HEK293 (cell line): ENCODE results near the gene MOGAT3.

Experiments
- SP3 ChIP-seq: fragments of 450-650 bp; formaldehyde crosslinking; IDR thresholded peaks from 2 replicates; pipeline ENCODE4 v1.5.1; 2016; ENCODE audit warnings: missing biosample characterization, missing genetic modification characterization
- ZEB2 ChIP-seq: fragments of 450-650 bp; formaldehyde crosslinking; IDR thresholded peaks from 2 replicates; pipeline ENCODE4 v1.5.1; 2016; ENCODE audit warnings: missing biosample characterization, missing genetic modification characterization
- ZFP41 ChIP-seq: fragments of 450-650 bp; formaldehyde crosslinking; IDR thresholded peaks from 2 replicates; pipeline ENCODE4 v1.5.1; 2016; ENCODE audit warnings: missing biosample characterization, missing genetic modification characterization, borderline replicate concordance
- ZNF24 ChIP-seq: fragments of 450-650 bp; formaldehyde crosslinking; IDR thresholded peaks from 2 replicates; pipeline ENCODE4 v1.5.1; 2016; ENCODE audit warnings: missing biosample characterization, missing genetic modification characterization
- ZNF768 ChIP-seq: fragments of 450-650 bp; formaldehyde crosslinking; IDR thresholded peaks from 2 replicates; pipeline ENCODE4 v1.5.1; 2018; ENCODE audit warnings: missing biosample characterization, mild to moderate bottlenecking, missing genetic modification characterization
- TF ChIP-seq, protein P1 (sequence below): fragments of 450-650 bp; formaldehyde crosslinking; conservative IDR thresholded peaks from 2 replicates; pipeline ENCODE4 v1.5.1; 2016; ENCODE audit warnings: low read depth, missing biosample characterization, missing genetic modification characterization
- TF ChIP-seq, protein P2 (sequence below): fragments of 450-650 bp; formaldehyde crosslinking; IDR thresholded peaks from 2 replicates; pipeline ENCODE4 v1.5.1; 2016; ENCODE audit warnings: missing biosample characterization, missing genetic modification characterization
- TF ChIP-seq, protein P3 (sequence below): fragments of 450-650 bp; formaldehyde crosslinking; IDR thresholded peaks from 2 replicates; pipeline ENCODE4 v1.5.1; 2016; ENCODE audit warnings: missing biosample characterization, missing genetic modification characterization
- TF ChIP-seq, protein P4 (sequence below): fragments of 450-650 bp; formaldehyde crosslinking; IDR thresholded peaks from 2 replicates; pipeline ENCODE4 v1.5.1; 2016; ENCODE audit warnings: missing biosample characterization, missing genetic modification characterization
- TF ChIP-seq, protein P5 (sequence below): fragments of 450-650 bp; formaldehyde crosslinking; IDR thresholded peaks from 2 replicates; pipeline ENCODE4 v1.5.1; 2016; ENCODE audit warnings: missing biosample characterization, missing genetic modification characterization, low read depth

DNA sequence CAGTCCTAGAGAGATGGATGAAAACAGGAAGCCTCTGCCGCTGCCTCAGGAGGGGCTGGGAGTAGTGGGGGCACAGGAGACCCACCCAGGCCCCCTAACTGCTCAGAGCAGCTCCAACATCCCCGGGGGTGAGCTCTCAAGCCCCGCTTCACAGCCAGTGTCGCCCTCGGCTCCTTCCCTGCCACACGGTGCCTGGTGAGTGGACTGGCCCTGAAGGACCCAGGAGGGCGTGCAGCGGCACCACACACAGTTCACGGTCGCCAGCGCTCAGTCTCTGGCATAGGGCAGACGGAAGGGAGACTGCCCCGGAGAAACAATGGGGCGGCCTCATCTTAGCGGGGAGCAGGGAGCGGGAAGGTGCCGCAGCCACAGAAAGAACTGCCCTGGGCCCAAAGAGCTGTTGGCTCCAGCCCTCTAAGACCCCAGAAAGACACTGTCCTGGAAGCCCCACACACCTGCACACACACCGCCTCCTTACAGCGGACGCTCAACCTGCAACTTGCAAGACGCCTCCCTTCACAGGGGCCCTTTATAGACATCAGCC, 35.5 kb upstream of the MOGAT3 start:
- TF ChIP-seq ZEB2 (tag by site-specific recombination) (no peak), SP3 (tag by site-specific recombination) (no peak), ZFP41 (tag by site-specific recombination) (no peak), ZNF768 (tag by site-specific recombination) (no peak), ZNF24 (tag by site-specific recombination) (no peak)
- TF ChIP-seq, protein P1, sequence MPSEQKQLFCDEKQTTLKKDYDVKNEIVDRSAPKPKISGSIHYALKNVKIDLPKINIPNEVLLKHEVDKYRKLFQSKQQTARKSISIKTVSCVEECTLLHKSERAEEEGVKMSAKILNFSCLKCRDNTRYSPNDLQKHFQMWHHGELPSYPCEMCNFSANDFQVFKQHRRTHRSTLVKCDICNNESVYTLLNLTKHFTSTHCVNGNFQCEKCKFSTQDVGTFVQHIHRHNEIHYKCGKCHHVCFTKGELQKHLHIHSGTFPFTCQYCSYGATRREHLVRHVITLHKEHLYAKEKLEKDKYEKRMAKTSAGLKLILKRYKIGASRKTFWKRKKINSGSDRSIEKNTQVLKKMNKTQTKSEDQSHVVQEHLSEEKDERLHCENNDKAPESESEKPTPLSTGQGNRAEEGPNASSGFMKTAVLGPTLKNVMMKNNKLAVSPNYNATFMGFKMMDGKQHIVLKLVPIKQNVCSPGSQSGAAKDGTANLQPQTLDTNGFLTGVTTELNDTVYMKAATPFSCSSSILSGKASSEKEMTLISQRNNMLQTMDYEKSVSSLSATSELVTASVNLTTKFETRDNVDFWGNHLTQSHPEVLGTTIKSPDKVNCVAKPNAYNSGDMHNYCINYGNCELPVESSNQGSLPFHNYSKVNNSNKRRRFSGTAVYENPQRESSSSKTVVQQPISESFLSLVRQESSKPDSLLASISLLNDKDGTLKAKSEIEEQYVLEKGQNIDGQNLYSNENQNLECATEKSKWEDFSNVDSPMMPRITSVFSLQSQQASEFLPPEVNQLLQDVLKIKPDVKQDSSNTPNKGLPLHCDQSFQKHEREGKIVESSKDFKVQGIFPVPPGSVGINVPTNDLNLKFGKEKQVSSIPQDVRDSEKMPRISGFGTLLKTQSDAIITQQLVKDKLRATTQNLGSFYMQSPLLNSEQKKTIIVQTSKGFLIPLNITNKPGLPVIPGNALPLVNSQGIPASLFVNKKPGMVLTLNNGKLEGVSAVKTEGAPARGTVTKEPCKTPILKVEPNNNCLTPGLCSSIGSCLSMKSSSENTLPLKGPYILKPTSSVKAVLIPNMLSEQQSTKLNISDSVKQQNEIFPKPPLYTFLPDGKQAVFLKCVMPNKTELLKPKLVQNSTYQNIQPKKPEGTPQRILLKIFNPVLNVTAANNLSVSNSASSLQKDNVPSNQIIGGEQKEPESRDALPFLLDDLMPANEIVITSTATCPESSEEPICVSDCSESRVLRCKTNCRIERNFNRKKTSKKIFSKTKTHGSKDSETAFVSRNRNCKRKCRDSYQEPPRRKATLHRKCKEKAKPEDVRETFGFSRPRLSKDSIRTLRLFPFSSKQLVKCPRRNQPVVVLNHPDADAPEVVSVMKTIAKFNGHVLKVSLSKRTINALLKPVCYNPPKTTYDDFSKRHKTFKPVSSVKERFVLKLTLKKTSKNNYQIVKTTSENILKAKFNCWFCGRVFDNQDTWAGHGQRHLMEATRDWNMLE (tag by site-specific recombination), result no peak
- TF ChIP-seq, protein P2, sequence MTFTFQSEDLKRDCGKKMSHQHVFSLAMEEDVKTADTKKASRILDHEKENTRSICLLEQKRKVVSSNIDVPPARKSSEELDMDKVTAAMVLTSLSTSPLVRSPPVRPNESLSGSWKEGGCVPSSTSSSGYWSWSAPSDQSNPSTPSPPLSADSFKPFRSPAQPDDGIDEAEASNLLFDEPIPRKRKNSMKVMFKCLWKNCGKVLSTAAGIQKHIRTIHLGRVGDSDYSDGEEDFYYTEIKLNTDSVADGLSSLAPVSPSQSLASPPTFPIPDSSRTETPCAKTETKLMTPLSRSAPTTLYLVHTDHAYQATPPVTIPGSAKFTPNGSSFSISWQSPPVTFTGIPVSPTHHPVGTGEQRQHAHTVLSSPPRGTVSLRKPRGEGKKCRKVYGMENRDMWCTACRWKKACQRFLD, result no peak
- TF ChIP-seq, protein P3, sequence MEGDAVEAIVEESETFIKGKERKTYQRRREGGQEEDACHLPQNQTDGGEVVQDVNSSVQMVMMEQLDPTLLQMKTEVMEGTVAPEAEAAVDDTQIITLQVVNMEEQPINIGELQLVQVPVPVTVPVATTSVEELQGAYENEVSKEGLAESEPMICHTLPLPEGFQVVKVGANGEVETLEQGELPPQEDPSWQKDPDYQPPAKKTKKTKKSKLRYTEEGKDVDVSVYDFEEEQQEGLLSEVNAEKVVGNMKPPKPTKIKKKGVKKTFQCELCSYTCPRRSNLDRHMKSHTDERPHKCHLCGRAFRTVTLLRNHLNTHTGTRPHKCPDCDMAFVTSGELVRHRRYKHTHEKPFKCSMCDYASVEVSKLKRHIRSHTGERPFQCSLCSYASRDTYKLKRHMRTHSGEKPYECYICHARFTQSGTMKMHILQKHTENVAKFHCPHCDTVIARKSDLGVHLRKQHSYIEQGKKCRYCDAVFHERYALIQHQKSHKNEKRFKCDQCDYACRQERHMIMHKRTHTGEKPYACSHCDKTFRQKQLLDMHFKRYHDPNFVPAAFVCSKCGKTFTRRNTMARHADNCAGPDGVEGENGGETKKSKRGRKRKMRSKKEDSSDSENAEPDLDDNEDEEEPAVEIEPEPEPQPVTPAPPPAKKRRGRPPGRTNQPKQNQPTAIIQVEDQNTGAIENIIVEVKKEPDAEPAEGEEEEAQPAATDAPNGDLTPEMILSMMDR (tag by site-specific recombination), result no peak
- TF ChIP-seq, protein P4, sequence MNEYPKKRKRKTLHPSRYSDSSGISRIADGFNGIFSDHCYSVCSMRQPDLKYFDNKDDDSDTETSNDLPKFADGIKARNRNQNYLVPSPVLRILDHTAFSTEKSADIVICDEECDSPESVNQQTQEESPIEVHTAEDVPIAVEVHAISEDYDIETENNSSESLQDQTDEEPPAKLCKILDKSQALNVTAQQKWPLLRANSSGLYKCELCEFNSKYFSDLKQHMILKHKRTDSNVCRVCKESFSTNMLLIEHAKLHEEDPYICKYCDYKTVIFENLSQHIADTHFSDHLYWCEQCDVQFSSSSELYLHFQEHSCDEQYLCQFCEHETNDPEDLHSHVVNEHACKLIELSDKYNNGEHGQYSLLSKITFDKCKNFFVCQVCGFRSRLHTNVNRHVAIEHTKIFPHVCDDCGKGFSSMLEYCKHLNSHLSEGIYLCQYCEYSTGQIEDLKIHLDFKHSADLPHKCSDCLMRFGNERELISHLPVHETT (tag by site-specific recombination), result no peak
- TF ChIP-seq, protein P5, sequence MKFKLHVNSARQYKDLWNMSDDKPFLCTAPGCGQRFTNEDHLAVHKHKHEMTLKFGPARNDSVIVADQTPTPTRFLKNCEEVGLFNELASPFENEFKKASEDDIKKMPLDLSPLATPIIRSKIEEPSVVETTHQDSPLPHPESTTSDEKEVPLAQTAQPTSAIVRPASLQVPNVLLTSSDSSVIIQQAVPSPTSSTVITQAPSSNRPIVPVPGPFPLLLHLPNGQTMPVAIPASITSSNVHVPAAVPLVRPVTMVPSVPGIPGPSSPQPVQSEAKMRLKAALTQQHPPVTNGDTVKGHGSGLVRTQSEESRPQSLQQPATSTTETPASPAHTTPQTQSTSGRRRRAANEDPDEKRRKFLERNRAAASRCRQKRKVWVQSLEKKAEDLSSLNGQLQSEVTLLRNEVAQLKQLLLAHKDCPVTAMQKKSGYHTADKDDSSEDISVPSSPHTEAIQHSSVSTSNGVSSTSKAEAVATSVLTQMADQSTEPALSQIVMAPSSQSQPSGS (tag by site-specific recombination), result no peak
